Myocyte (in vitro differentiated cells): ENCODE results near the gene ERAL1. TPM values are rescaled to one million over a fixed set of nuclear protein-coding genes. Genes with fewer than 3 reads are reported as not detected.
"Not testable (repeated sequence)": the region's sequence is repeated elsewhere in the genome, so short reads cannot be mapped to it uniquely, and the experiment has no call there.

Experiments used
- DNase-seq: peaks from one replicate; pipeline ENCODE4 v3.0.0-alpha.2; 2012; ENCODE audit warnings: low read depth
- polyA plus RNA-seq: library from polyadenylated mRNA; unstranded; fragments of >200 nt; gene quantifications from one replicate; pipeline ENCODE4 v1.2.1, GENCODE V29; 2012; ENCODE audit warnings: missing spikeins
- total RNA-seq: library from RNA; depleted of rRNA; stranded (reverse); fragments of >200 nt; gene quantifications from 2 replicates; pipeline ENCODE4 v1.2.3, GENCODE V29; 2014

Gene ERAL1
- total RNA-seq: 35.2 and 43.7 TPM in 2 replicates
- polyA plus RNA-seq: 42.8 TPM

DNA sequence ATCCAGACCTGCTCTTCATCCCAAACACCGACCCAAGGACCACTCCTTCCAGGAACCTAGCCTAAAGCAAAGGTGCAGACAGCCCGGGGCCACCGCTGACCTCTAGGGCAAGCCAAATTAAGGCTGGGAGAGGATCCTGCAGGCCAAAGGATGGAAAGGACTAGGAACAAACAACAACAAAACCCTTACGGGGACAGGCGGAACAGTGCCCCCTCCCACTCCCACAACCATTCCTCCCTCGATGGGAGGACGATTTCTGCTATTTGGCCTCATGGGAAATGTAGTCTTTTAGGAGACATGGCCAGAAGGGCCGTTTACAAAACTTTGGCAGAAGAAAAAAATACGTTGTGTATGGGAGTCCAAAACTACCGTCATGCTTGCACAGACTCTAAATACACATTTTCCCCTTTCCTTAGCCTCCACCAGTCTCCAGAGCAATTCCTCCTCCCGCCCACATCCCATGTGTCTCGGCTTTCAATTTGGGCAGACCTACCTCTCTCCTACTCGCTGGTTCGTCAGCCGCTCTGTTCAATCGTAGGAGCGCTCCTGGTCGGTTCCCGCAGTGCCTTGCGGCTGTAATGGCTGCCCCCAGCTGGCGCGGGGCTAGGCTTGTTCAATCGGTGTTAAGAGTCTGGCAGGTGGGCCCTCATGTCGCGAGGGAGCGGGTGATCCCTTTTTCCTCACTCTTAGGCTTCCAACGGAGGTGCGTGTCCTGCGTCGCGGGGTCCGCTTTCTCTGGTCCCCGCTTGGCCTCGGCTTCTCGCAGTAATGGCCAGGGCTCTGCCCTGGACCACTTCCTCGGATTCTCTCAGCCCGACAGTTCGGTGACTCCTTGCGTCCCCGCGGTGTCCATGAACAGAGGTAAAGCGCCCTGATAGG, at the start of gene ERAL1:
Gene ERAL1, plus strand, starts transcription at position 560 of the 879 bp plus-strand sequence. Its CDS starts 19 bp downstream, at position 579.
- DNase-seq: peak; percentile 90

- peak; percentile 84 for DNase-seq
Observed at GRCh38 chr17:28807925-28808634, 46.7 kb upstream of the ERAL1 start.

DNA sequence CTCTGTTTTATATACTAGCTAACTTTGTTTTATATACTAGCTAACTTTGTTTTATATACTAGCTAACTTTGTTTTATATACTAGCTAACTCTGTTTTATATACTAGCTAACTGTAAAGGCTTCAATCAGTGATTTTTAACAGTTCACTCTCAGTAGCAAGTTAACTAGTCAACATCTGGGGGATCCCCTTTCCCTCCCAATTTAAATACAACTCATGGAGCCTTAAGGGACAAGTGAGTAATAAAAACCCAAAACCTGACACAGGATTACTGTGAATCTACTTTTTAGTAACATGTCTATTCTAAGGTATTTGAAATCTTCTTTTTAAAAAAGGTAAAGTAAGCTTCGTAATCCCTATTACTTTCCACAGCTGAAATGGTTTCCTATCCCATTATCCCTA, 44.4 kb upstream of the ERAL1 start:
- no peak for DNase-seq

DNA sequence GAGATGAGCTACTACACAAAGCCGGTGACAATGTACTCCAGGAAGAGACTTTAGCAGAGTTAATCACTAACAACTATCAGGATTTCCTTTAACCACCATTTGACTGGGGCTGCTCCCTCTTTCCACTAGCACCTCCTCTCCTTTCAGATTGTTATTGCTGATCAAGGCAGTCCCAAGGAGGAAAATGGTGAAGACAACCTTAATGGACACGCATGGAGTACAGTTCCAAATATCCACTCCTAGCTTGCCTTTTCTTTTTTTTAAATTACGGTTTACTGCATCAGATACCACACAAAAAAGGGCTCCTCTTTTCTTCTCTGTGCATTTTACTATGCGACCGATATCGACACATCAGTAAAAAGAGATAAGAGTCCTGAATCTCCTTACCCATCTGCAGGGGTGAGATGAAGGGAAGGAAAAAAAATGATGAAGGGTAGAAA, 43.1 kb upstream of the ERAL1 start:
- peak; percentile 49 for DNase-seq

DNA sequence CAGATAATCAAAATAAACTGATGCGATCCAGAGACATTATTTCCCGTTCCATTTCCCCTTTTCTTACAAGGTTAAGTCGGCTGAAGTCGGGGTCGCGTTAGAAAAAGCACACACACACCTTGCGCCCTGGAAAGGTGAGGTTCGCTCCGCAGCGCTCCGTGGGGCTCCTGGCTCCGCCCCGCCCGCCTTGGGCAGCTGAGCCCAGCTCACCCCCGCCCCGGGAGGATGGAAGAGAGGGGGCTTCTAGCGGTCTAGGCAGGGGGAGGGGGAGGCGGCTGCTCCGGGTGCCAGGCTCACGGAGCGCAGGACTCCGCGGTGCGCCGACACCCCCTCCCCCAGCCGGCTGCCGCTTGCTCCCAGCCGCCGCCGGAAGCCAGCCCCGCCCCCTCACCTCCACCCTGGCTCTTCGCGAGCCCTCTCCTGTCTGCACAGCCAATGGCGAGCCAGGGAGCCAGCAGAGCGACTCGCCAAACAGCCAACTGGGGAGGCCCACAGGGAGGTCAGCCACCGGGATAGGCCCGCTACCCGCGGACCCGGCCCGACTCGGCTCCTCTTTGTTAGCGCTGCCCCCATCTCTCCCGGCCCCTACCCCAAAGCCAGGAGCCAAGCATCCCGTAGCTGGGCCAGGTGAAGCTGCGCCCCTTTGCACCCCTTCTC, 42.6 kb upstream of the ERAL1 start:
- peak; percentile 98 for DNase-seq

GRCh38 chr17:28812748-28813377, 42.0 kb upstream of the ERAL1 start:
- no peak for DNase-seq

DNA sequence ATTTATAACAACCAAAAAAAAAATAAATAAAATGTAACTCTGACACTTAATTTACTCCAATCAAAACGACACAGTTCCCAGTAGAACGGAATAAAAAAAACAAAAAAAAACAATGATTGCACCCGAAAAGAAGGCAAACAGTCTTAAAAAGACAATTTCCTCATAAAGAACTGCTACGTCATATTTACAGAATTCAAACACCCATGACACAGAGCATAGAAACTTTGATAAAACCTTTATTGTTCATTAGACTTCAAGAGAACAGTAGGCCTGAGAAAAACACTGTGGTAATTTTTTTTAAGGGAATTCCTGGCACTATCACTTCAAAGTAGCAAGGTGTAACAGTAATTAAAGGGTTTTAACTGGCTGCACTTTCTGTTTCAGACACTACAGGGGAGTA, 38.3 kb upstream of the ERAL1 start:
- DNase-seq: no peak

GRCh38 chr17:28818819-28819221, 36.0 kb upstream of the ERAL1 start:
- no peak for DNase-seq

DNA sequence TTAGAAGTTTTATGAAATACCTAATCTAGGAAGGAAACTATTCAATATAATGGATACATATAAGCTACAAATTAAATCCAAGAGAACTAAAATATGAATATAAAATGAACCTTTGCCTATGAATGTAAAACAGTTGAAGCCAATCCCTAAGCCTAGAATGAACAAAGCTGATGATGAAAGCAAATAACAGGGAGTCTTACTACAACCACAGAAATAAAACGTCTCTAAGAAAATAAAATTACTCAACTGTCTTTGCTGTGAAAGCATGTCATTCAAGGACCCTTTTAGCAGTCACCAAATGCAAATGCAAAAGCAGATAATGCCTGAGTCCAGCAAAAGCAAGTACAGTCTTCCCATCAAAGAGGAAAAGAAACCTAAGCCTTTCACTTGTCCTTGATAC, 35.2 kb upstream of the ERAL1 start:
- DNase-seq: no peak

- DNase-seq: no peak
Observed at GRCh38 chr17:28827672-28828071, 27.1 kb upstream of the ERAL1 start.

GRCh38 chr17:28828294-28829040, 26.3 kb upstream of the ERAL1 start:
- DNase-seq: no peak

DNA sequence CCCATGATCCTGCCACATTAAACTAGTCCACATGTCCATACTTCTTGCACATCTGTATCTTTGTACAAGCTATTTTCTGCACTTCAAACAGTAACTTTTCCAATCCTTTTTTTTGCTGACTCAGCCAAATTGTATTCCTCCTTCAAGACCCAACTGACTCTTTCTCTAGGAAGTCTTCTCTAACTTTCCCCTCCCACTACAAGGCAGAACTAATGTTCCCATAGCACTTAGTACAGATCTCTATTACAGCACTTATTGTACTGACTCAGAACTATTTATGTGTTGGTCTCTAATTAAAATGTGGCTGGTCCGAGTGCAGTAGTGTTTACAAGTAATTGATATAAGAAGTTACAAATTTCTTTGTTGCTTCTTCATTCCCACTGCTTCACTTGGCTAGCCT, 20.4 kb upstream of the ERAL1 start:
- DNase-seq: no peak

GRCh38 chr17:28836541-28836940, 18.3 kb upstream of the ERAL1 start:
- not testable (repeated sequence) for DNase-seq

- DNase-seq: peak; percentile 8
Observed at GRCh38 chr17:28839221-28839620, 15.6 kb upstream of the ERAL1 start.

GRCh38 chr17:28841901-28842281, 12.9 kb upstream of the ERAL1 start:
- no peak for DNase-seq

- peak; percentile 90 for DNase-seq
Observed at GRCh38 chr17:28842282-28843012, 12.4 kb upstream of the ERAL1 start, which contains the start of gene FAM222B. FAM222B (minus strand) TSS chr17:28842790; CDS start chr17:28766667, 76,123 bp downstream.

- DNase-seq: no peak
Observed at GRCh38 chr17:28843816-28844148, 11.0 kb upstream of the ERAL1 start.

- no peak for DNase-seq
Observed at GRCh38 chr17:28846231-28846630, 8.6 kb upstream of the ERAL1 start.

- DNase-seq: not testable (repeated sequence)
Observed at GRCh38 chr17:28846699-28847098, 8.1 kb upstream of the ERAL1 start.

DNA sequence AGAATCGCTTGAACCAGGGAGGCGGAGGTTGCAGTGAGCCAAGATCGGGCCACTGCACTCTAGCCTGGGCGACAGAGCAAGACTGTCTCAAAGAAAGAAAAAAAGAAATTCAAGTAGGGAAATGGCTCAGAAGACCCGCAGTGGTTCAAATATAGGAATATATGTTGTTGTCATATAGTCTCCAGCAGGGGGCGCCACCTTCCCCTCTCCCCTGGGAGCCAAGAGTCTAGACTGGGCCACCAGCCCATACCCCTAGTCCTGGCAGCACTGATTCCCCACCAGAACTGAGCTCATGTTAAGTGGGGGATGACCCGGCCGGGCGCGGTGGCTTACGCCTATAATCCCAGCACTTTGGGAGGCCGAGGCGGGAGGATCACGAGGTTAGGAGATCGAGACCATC, 6.1 kb upstream of the ERAL1 start:
- DNase-seq: not testable (repeated sequence)
